DND-41 (cell line): ENCODE measurements around the gene F2RL1.
"Not testable (repeated sequence)": the region's sequence is repeated elsewhere in the genome, so short reads cannot be mapped to it uniquely, and the experiment has no call there.

ENCODE experiments used
- ATAC-seq: fragments of 200-7000 bp; cut with Tn5 transposase; 3 replicates; pipeline ENCODE4 v1.9.1; 2021; ENCODE audit warnings: low read depth; ENCODE audit not compliant: insufficient read depth
- DNase-seq: peaks from one replicate; pipeline ENCODE4 v3.0.0-alpha.2; 2020
- H2AFZ ChIP-seq: 2 replicates; pipeline ENCODE4 v1.6.0; 2012; ENCODE audit warnings: low read depth, low read length
- H3K27ac ChIP-seq: 2 replicates; pipeline ENCODE4 v1.5.1; 2012; ENCODE audit warnings: low read length, inconsistent platforms
- H3K27me3 ChIP-seq: fragments of 200-600 bp; sonication (generic); 2 replicates; pipeline ENCODE4 v1.6.0; 2012; ENCODE audit warnings: low read length, mild to moderate bottlenecking, inconsistent platforms; ENCODE audit not compliant: insufficient read depth, poor library complexity
- H3K36me3 ChIP-seq: 2 replicates; pipeline ENCODE4 v1.5.1; 2012; ENCODE audit warnings: low read length, inconsistent platforms; ENCODE audit not compliant: insufficient read depth
- H3K4me1 ChIP-seq: 2 replicates; pipeline ENCODE4 v1.5.1; 2012; ENCODE audit warnings: mild to moderate bottlenecking, low read length; ENCODE audit not compliant: insufficient read depth
- H3K4me2 ChIP-seq: 2 replicates; pipeline ENCODE4 v1.6.0; 2012; ENCODE audit warnings: mild to moderate bottlenecking, moderate library complexity, low read length, inconsistent platforms; ENCODE audit not compliant: insufficient read depth
- H3K4me3 ChIP-seq, 2 experiments: fragments of 200-600 bp in 1 of 2; shearing (Covaris generic) in 1 of 2; 2 replicates each; pipeline ENCODE4 v1.5.1; 2012 to 2016; ENCODE audit warnings: inconsistent platforms in 2 of 2, low read length in 2 of 2, mild to moderate bottlenecking in 2 of 2, low read depth in 1 of 2, moderate library complexity in 1 of 2
- H3K79me2 ChIP-seq: 2 replicates; pipeline ENCODE4 v1.6.0; 2012; ENCODE audit warnings: low read length, inconsistent platforms; ENCODE audit not compliant: insufficient read depth
- H3K9ac ChIP-seq: 2 replicates; pipeline ENCODE4 v1.6.0; 2012; ENCODE audit warnings: low read depth, mild to moderate bottlenecking, inconsistent platforms, low read length, moderate library complexity
- H3K9me3 ChIP-seq: 2 replicates; pipeline ENCODE4 v1.5.1; 2012; ENCODE audit warnings: low read length, moderate library complexity, mild to moderate bottlenecking, inconsistent platforms; ENCODE audit not compliant: insufficient read depth, severe bottlenecking
- H4K20me1 ChIP-seq: 2 replicates; pipeline ENCODE4 v1.6.0; 2012; ENCODE audit warnings: low read length; ENCODE audit not compliant: insufficient read depth
- CTCF ChIP-seq: IDR thresholded peaks from 2 replicates; pipeline ENCODE4 v1.5.1; 2012; ENCODE audit warnings: borderline replicate concordance, low read length, moderate library complexity, mild to moderate bottlenecking; ENCODE audit not compliant: poor library complexity, severe bottlenecking; ENCODE audit errors: extremely low read depth
- EZH2 ChIP-seq: IDR thresholded peaks from 3 replicates; pipeline ENCODE4 v1.6.1; 2012; ENCODE audit warnings: borderline replicate concordance, low read depth, mild to moderate bottlenecking, moderate library complexity, low read length, inconsistent platforms; ENCODE audit not compliant: severe bottlenecking

Gene F2RL1

GRCh38 chr5:76854644-76855043 is 35.8 kb downstream of the F2RL1 start:
- H3K27me3 ChIP-seq = no peaks in the 10 kb centered on the region
- H3K9ac ChIP-seq = no peak overlapping the region
- H3K27ac ChIP-seq = no peak overlapping the region
- H2AFZ ChIP-seq = no peak overlapping the region
- DNase-seq (no peak), ATAC-seq (no peak)
- H3K36me3 ChIP-seq = no peaks in the 10 kb centered on the region
- no peaks in the 10 kb centered on the region for H3K79me2 ChIP-seq
- no peak overlapping the region for H3K4me2 ChIP-seq
- peaks cover 8% of the 10 kb centered on the region for H3K4me1 ChIP-seq
- H3K4me3 ChIP-seq = no peak overlapping the region
- H3K9me3 ChIP-seq = no peaks in the 10 kb centered on the region
- H4K20me1 ChIP-seq = no peaks in the 10 kb centered on the region
- TF ChIP-seq CTCF (no peak), EZH2 (no peak)

DNA sequence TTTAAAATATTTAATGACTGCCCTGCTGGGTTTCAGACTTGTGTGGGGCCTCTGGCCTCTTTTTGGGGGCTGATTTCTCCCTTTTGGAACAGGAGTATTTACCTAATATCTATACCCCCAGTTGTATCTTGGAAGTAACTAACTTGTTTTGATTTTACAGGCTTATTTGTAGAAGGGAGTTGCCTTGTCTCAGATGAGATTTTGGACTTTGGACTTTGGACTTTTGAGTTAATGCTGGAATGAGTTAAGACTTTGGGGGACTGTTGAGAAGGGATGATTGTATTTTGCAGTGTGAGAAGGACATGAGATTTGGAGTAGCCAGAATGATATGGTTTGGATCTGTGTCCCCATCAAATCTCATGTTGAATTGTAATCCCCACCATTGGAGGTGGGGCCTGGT is 36.7 kb downstream of the F2RL1 start:
- H3K9ac ChIP-seq, H3K9me3 ChIP-seq, H3K4me2 ChIP-seq, H3K27ac ChIP-seq, H3K4me1 ChIP-seq, H4K20me1 ChIP-seq, H2AFZ ChIP-seq, H3K4me3 ChIP-seq, H3K27me3 ChIP-seq, H3K79me2 ChIP-seq, H3K36me3 ChIP-seq, ATAC-seq, DNase-seq: not testable (repeated sequence)

GRCh38 chr5:76855961-76856360 is 37.1 kb downstream of the F2RL1 start:
- peak; percentile 89 for ATAC-seq
- DNase-seq = peak; percentile 53
- Histone ChIP-seq H2AFZ (peak overlapping the region; percentile 47; the same call in 1 of the 2 replicates), H3K4me3 (no peak overlapping the region), H3K27me3 (no peaks in the 10 kb centered on the region), H4K20me1 (no peaks in the 10 kb centered on the region), H3K79me2 (no peaks in the 10 kb centered on the region), H3K9ac (no peak overlapping the region), H3K36me3 (no peaks in the 10 kb centered on the region), H3K4me1 (peaks cover 8% of the 10 kb centered on the region), H3K4me2 (no peak overlapping the region), H3K27ac (no peak overlapping the region), H3K9me3 (no peaks in the 10 kb centered on the region)
- no peak for TF ChIP-seq EZH2
- TF ChIP-seq CTCF = no peak

DNA sequence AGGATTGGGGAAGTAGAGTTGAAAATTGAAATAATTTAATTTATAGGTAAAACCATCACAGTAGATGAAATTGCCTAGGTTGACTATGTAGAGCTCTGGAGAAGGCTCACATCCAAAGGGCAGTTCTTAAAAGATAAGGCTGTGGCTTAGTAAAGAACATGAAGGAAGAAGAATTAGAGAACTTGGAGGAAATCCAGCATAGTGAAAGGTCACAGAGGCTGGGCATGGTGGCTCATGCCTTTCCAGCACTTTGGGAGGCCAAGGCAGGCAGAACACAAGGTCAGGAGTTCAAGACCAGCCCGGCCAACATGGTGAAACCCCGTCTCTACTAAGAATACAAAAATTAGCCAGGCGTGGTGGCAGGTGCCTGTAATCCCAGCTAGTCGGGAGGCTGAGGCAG is 38.0 kb downstream of the F2RL1 start:
- not testable (repeated sequence) for H3K27me3 ChIP-seq, H3K4me3 ChIP-seq, H3K36me3 ChIP-seq, H4K20me1 ChIP-seq, H2AFZ ChIP-seq, H3K79me2 ChIP-seq, DNase-seq, ATAC-seq, H3K9ac ChIP-seq, H3K27ac ChIP-seq, H3K4me1 ChIP-seq, H3K4me2 ChIP-seq, H3K9me3 ChIP-seq
